ENCODE measurements around the gene MAP7D3.
A peak's percentile ranks its signal among the peaks of the same experiment; 100 is the strongest.
"Not testable (repeated sequence)": the region's sequence is repeated elsewhere in the genome, so short reads cannot be mapped to it uniquely, and the experiment has no call there.

The MAP7D3 gene

GRCh38 chrX:136251041-136251991 lies at the start of gene MAP7D3:
TSS of gene MAP7D3 (minus strand) at chrX:136251400. CDS start at chrX:136251358, 42 bp downstream.
- DNase-seq = peak; percentile 2

GRCh38 chrX:136300721-136301120 lies 49.5 kb upstream of the MAP7D3 start, which contains the start of gene ADGRG4:
TSS of gene ADGRG4 (plus strand) at chrX:136300963. CDS start at chrX:136308778, 7,815 bp downstream.
- DNase-seq = not testable (repeated sequence)

GRCh38 chrX:136295380-136295779 lies 44.2 kb upstream of the MAP7D3 start:
- DNase-seq = no peak

GRCh38 chrX:136292656-136293055 lies 41.5 kb upstream of the MAP7D3 start:
- no peak for DNase-seq

- no peak for DNase-seq
These were observed 40.6 kb upstream of the MAP7D3 start for GRCh38 chrX:136291824-136292223.

- DNase-seq = not testable (repeated sequence)
These were observed 35.2 kb upstream of the MAP7D3 start for GRCh38 chrX:136286375-136286774.

GRCh38 chrX:136275553-136275952 lies 24.4 kb upstream of the MAP7D3 start:
- no peak for DNase-seq

GRCh38 chrX:136273986-136274385 lies 22.8 kb upstream of the MAP7D3 start:
- DNase-seq = no peak

GRCh38 chrX:136272325-136272724 lies 21.1 kb upstream of the MAP7D3 start:
- DNase-seq = no peak

GRCh38 chrX:136271300-136271699 lies 20.1 kb upstream of the MAP7D3 start:
- no peak for DNase-seq

- no peak for DNase-seq
These were observed 18.7 kb upstream of the MAP7D3 start for GRCh38 chrX:136269921-136270320.

GRCh38 chrX:136268051-136269048 lies 17.1 kb upstream of the MAP7D3 start:
- peak; percentile 33 for DNase-seq

- DNase-seq = no peak
These were observed 15.6 kb upstream of the MAP7D3 start for GRCh38 chrX:136266828-136267227.

- DNase-seq = no peak
These were observed 11.7 kb upstream of the MAP7D3 start for GRCh38 chrX:136262812-136263315.

- no peak for DNase-seq
These were observed 11.0 kb upstream of the MAP7D3 start for GRCh38 chrX:136262243-136262642.

GRCh38 chrX:136261321-136261720 lies 10.1 kb upstream of the MAP7D3 start:
- no peak for DNase-seq

GRCh38 chrX:136260776-136261175 lies 9.6 kb upstream of the MAP7D3 start:
- DNase-seq = peak; percentile 32

- no peak for DNase-seq
These were observed 8.3 kb upstream of the MAP7D3 start for GRCh38 chrX:136259543-136259942.

GRCh38 chrX:136258951-136259350 lies 7.8 kb upstream of the MAP7D3 start:
- DNase-seq = no peak

GRCh38 chrX:136256026-136256425 lies 4.8 kb upstream of the MAP7D3 start:
- DNase-seq = no peak

GRCh38 chrX:136255541-136255940 lies 4.3 kb upstream of the MAP7D3 start:
- no peak for DNase-seq

- DNase-seq = no peak
These were observed 784 bp downstream of the MAP7D3 start for GRCh38 chrX:136250191-136251040.

Measured in amniotic stem cell (primary cell).